Dendritic cell treated with granulocyte-macrophage colony-stimulating factor and Interleukin-4, amounts not matched to agents 40 ng/mL and 50 ng/mL, for 4 days (primary cell): ENCODE measurements around the gene PNPLA3.

Experiments
- H3K27ac Mint-ChIP-seq: one replicate; pipeline ENCODE4 v1.8.0; 2022; ENCODE audit warnings: mild to moderate bottlenecking, mixed read lengths
- H3K27me3 Mint-ChIP-seq: one replicate; pipeline ENCODE4 v1.8.0; 2022; ENCODE audit warnings: mild to moderate bottlenecking, mixed read lengths
- H3K36me3 Mint-ChIP-seq: one replicate; pipeline ENCODE4 v1.8.0; 2022; ENCODE audit warnings: low read depth, mixed read lengths
- H3K4me1 Mint-ChIP-seq: one replicate; pipeline ENCODE4 v1.8.0; 2022; ENCODE audit warnings: low read depth, mixed read lengths
- H3K4me3 Mint-ChIP-seq: one replicate; pipeline ENCODE4 v1.8.0; 2022; ENCODE audit warnings: mild to moderate bottlenecking, moderate library complexity, mixed read lengths
- H3K9me3 Mint-ChIP-seq: one replicate; pipeline ENCODE4 v1.8.0; 2022; ENCODE audit warnings: mixed read lengths
- intact Hi-C: fragments of 100-400 bp; cut with micrococcal nuclease; formaldehyde crosslinking; loops from one replicate; pipeline ENCODE4 v1.15.0; 2022

Gene PNPLA3

DNA sequence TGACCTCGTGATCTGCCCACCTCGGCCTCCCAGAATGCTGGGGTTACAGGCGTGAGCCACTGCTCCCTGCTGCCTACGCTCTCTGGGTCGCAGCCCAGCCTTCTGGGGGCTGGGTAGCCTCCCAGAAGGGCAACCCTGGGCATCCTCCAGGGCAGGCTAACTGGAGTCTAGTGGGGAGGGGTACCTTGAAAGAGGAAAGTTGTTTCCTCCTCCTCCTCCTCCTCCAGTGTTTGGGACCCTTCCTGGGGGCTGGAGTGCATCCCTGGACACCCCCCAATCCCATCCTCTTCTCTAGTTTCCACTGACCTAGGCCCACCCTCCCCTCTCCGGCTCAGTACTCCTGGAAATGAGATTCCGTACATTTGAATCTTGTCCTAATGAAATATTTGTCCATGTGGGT, 1.3 kb downstream of the PNPLA3 start:
- peak overlapping the region; percentile 60 for H3K4me3 Mint-ChIP-seq
- intact Hi-C loops: no loop called here
- no peak overlapping the region for H3K27ac Mint-ChIP-seq
- peaks cover 56% of the 10 kb centered on the region for H3K27me3 Mint-ChIP-seq
- H3K4me1 Mint-ChIP-seq: peaks cover 49% of the 10 kb centered on the region
- no peaks in the 10 kb centered on the region for H3K9me3 Mint-ChIP-seq
- H3K36me3 Mint-ChIP-seq: no peaks in the 10 kb centered on the region

DNA sequence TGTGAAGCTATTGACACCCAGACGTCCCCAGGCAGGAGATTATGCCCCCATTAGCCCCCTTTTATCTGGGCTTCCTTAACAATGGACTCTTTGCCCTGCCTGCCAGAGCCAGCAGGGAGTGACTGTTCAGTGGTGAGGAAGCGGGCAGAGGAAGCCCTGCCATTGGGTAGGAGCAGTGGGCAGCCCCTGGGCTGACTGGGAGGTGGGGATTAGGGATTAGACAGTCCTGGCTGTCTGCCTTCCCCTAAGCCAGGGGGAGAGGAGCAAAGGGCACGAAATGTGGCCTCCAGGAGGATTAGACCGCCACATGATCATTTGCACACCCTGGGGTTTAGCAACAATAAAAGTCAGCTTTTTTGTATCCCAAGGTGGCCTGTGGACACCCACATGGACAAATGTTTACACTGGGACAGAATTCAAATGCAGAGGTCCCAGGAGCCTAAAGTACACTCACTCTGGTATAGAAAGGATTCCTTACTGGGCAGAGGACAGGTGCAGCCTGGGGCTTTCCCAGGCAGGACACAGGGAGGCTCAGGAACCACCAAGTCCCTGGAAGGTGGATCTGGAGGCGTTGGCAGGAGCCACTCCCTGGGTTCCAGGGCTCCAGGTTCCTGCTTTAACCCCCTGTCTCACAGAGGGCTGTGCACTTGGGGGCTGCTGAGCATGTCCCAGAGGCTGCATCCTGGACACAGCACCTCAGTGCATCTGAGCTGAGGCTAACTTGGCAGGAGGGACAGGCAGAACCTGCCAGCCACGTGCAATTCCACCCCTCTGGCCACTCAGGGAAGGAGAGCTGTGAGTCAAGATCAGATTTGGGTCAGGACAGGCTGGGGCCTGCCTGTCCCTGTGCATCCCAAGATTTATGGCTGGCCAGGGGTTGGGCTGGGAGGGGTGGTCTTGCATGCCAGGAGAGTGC, 2.1 kb downstream of the PNPLA3 start:
- intact Hi-C loops: no loop called here
- H3K4me1 Mint-ChIP-seq: peaks cover 47% of the 10 kb centered on the region
- peaks cover 55% of the 10 kb centered on the region for H3K27me3 Mint-ChIP-seq
- no peaks in the 10 kb centered on the region for H3K36me3 Mint-ChIP-seq
- no peaks in the 10 kb centered on the region for H3K9me3 Mint-ChIP-seq
- no peak overlapping the region for H3K4me3 Mint-ChIP-seq
- H3K27ac Mint-ChIP-seq: no peak overlapping the region

DNA sequence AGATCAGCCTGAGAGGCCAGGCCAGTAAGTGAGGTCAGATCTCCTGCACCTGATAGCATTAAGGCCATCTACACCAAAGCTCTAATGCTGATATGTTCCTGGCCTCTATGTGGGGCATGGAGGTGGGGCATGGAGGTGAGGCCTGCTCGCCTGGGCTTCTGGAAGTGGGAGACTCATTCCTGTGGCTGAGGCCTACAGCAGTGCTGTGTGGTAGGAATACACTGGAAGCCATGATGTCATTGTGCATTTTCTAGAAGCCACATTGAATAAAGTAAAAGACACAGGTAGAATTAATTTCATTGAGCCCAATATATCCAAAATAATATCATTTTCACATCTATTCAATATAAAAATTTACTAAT, 2.7 kb downstream of the PNPLA3 start:
- Mint-ChIP-seq H3K4me3 (no peak overlapping the region), H3K27ac (no peak overlapping the region), H3K9me3 (no peaks in the 10 kb centered on the region), H3K36me3 (no peaks in the 10 kb centered on the region), H3K27me3 (peaks cover 51% of the 10 kb centered on the region), H3K4me1 (peaks cover 44% of the 10 kb centered on the region)
- intact Hi-C loops: no loop called here

DNA sequence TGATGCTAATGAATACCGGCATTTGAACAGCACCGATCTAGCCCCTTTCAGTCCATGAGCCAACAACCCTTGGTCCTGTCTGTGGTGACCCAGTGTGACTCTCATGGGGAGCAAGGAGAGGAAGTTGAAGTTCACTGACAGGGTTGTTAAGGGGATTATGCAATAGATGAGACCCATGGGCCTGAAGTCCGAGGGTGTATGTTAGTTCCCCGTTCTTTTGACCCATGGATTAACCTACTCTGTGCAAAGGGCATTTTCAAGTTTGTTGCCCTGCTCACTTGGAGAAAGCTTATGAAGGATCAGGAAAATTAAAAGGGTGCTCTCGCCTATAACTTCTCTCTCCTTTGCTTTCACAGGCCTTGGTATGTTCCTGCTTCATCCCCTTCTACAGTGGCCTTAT, 4.9 kb downstream of the PNPLA3 start:
- intact Hi-C loops: no loop called here
- H3K36me3 Mint-ChIP-seq: no peaks in the 10 kb centered on the region
- no peaks in the 10 kb centered on the region for H3K9me3 Mint-ChIP-seq
- H3K4me1 Mint-ChIP-seq: peaks cover 37% of the 10 kb centered on the region
- no peak overlapping the region for H3K4me3 Mint-ChIP-seq
- no peak overlapping the region for H3K27ac Mint-ChIP-seq
- H3K27me3 Mint-ChIP-seq: peaks cover 37% of the 10 kb centered on the region

DNA sequence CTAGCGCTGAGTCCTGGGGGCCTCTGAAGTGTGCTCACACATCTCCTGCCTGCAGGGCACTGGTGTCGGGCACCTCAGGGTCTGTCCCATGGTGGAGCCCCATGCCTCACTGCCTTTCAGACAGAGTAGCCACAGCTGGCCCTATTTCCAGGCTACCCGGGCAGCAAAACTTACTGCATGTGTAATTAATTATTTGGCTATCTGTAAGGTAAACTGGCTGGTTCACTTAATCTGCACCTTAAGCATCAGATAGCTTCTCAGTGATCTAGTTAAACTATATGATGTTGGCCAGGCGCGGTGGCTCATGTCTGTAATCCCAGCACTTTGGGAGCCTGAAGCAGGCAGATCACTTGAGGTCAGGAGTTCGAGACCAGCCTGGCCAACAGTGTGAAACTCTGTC, 5.3 kb downstream of the PNPLA3 start:
- H3K36me3 Mint-ChIP-seq: no peaks in the 10 kb centered on the region
- peaks cover 34% of the 10 kb centered on the region for H3K27me3 Mint-ChIP-seq
- peaks cover 34% of the 10 kb centered on the region for H3K4me1 Mint-ChIP-seq
- H3K9me3 Mint-ChIP-seq: no peaks in the 10 kb centered on the region
- intact Hi-C loops: no loop called here
- no peak overlapping the region for H3K4me3 Mint-ChIP-seq
- H3K27ac Mint-ChIP-seq: no peak overlapping the region

DNA sequence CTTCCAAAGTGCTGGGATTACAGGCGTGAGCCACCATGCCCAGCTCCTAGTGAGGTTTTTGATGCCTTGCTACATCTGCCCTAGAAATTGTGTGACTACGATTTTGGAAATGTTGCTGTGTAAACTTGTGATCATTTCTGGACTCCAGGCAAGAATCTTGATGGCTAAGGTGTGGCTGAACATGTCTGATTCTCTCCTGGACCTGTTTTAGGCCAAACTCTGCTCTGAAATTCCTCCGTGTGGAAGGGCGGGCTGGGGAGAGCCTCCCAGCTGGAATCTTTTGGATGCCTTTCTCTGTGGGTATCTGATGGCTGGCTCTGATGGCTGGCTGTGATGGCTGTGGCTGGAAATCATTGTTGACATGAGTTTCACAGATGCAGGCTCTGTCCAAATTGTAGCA, 8.2 kb downstream of the PNPLA3 start:
- no peak overlapping the region for H3K27ac Mint-ChIP-seq
- intact Hi-C loops: no loop called here
- peaks cover 17% of the 10 kb centered on the region for H3K4me1 Mint-ChIP-seq
- H3K27me3 Mint-ChIP-seq: peaks cover 18% of the 10 kb centered on the region
- H3K4me3 Mint-ChIP-seq: no peak overlapping the region
- no peaks in the 10 kb centered on the region for H3K36me3 Mint-ChIP-seq
- H3K9me3 Mint-ChIP-seq: no peaks in the 10 kb centered on the region

DNA sequence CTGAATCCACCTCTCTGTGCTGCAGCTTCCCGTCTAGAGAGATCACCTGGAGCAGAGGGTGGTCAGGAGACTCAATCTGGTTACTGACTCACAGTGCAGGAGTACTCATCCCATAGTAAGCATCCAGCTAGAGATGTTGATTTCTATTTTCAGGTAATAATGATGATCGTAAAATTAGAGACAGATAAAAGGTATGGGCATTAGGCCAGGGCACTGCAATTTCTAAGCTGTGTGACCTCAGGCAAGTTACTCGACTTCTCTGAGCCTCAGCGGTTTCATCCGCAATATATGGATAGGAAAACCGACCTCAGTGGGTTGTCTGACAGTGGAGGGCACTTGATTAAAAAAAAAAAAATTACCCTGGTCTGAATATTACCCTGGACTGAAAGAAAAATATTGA, 17.8 kb downstream of the PNPLA3 start:
- H3K4me3 Mint-ChIP-seq: no peak overlapping the region
- H3K27ac Mint-ChIP-seq: no peak overlapping the region
- H3K36me3 Mint-ChIP-seq: no peaks in the 10 kb centered on the region
- peaks cover 24% of the 10 kb centered on the region for H3K27me3 Mint-ChIP-seq
- peaks cover 8% of the 10 kb centered on the region for H3K4me1 Mint-ChIP-seq
- intact Hi-C loops: no loop called here
- H3K9me3 Mint-ChIP-seq: peaks cover 9% of the 10 kb centered on the region

DNA sequence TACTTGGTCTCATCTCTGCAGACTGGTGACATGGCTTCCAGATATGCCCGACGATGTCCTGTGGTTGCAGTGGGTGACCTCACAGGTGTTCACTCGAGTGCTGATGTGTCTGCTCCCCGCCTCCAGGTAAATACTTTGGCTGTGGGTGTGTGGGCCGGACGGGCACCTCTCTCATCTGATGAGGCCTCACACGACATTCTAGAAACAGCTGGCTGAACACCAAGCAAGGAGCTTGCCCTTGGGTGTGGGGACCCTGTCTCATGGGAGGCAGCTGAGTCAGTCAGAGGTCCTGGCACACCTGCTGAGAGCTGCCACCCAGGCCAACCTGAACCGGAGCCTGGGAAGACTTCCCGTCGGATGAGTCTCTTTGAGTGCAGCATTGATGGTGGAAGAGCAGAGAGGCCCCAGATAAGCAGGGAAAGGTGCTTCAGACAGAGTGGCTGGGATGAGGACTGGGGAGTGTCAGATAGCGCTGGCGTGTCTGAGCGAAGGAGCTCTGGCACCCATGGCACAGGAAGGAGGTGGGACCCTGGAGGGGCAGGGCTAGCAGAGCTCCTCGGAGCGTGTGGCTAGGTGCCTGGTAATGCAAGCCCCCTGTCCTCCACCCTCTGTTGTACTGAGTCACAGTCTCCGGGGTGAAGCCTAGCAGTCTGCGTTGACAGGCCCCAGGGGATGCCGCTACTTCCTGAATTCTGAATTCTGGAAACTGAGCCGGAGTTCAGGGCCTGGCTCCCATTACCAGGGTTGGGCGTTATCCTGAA, 21.2 kb downstream of the PNPLA3 start:
- intact Hi-C loops: no loop called here
- Mint-ChIP-seq H3K4me3 (no peak overlapping the region), H3K27ac (no peak overlapping the region)

DNA sequence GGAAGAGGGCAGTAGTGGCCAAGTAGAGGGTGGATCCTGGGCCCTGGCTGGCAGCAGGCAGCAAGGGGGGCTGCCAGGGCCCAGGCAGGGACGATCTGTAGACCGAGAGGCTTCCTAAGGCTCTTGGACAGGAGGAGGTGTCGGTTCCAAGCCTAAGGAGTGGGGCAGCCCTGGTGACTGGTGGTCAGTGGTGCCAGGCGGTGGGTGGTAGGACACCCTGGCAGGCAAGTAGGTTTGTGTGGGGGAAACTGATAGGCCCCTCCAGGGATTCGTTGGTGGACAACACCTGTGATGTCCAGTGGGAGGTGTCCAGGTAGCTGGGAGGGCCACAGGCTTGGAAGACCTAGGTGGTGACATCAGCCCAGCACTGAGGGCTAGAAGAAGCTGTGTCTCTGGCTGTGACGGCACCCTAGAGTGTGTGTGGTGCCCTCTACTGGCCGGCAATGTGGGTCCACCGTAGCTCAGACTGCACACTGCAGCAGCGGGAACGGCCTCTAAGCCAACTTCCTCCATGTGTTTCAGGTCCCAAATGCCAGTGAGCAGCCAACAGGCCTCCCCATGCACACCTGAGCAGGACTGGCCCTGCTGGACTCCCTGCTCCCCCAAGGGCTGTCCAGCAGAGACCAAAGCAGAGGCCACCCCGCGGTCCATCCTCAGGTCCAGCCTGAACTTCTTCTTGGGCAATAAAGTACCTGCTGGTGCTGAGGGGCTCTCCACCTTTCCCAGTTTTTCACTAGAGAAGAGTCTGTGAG, 22.2 kb downstream of the PNPLA3 start:
- intact Hi-C loops: no loop called here
- Mint-ChIP-seq H3K4me3 (no peak overlapping the region), H3K27me3 (peaks cover 14% of the 10 kb centered on the region), H3K9me3 (peaks cover 9% of the 10 kb centered on the region), H3K36me3 (no peaks in the 10 kb centered on the region), H3K4me1 (peaks cover 8% of the 10 kb centered on the region), H3K27ac (no peak overlapping the region)

More for the DNA sequence above, 21.2 kb downstream of the PNPLA3 start:
- peaks cover 14% of the 10 kb centered on the region for H3K27me3 Mint-ChIP-seq
- no peaks in the 10 kb centered on the region for H3K36me3 Mint-ChIP-seq
- H3K4me1 Mint-ChIP-seq: peaks cover 8% of the 10 kb centered on the region
- peaks cover 9% of the 10 kb centered on the region for H3K9me3 Mint-ChIP-seq

DNA sequence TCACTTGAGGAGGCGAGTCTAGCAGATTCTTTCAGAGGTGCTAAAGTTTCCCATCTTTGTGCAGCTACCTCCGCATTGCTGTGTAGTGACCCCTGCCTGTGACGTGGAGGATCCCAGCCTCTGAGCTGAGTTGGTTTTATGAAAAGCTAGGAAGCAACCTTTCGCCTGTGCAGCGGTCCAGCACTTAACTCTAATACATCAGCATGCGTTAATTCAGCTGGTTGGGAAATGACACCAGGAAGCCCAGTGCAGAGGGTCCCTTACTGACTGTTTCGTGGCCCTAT, 22.7 kb downstream of the PNPLA3 start:
- peaks cover 14% of the 10 kb centered on the region for H3K27me3 Mint-ChIP-seq
- no peak overlapping the region for H3K27ac Mint-ChIP-seq

DNA sequence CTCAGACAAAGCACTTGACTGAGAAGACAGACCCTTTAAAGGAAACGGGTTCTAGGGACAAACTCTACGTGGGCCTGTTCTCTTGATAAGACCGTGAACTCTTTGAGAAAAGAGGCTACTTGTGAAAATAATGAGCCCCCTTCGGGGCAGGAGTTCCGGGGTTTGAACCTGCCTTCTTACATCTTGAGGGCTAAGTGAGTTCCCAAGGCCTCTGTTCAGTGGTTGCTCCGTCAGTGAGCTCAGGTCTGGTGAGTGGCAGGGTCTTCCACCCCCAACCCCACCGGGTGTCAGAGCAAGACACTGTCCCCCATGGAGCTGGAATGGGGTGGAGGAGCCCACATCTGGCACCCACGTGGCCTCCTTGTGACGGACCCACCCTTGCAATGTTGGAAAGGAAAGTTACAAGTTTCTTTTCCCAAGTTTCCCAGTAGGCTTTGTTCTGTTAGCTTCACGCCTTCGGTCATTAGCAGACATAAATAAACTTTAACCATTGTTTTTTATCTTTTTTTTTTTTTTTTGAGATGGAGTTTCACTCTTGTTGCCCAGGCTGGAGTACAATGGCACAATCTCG, 25.3 kb downstream of the PNPLA3 start:
- no peak overlapping the region for H3K4me3 Mint-ChIP-seq
- H3K9me3 Mint-ChIP-seq: no peaks in the 10 kb centered on the region
- H3K4me1 Mint-ChIP-seq: peaks cover 9% of the 10 kb centered on the region
- no peak overlapping the region for H3K27ac Mint-ChIP-seq
- no peaks in the 10 kb centered on the region for H3K36me3 Mint-ChIP-seq
- intact Hi-C loops: no loop called here
- peaks cover 14% of the 10 kb centered on the region for H3K27me3 Mint-ChIP-seq

More for the DNA sequence above, 22.7 kb downstream of the PNPLA3 start:
- peaks cover 8% of the 10 kb centered on the region for H3K4me1 Mint-ChIP-seq
- H3K36me3 Mint-ChIP-seq: no peaks in the 10 kb centered on the region
- H3K9me3 Mint-ChIP-seq: peaks cover 9% of the 10 kb centered on the region
- no peak overlapping the region for H3K4me3 Mint-ChIP-seq
- intact Hi-C loops: no loop called here

DNA sequence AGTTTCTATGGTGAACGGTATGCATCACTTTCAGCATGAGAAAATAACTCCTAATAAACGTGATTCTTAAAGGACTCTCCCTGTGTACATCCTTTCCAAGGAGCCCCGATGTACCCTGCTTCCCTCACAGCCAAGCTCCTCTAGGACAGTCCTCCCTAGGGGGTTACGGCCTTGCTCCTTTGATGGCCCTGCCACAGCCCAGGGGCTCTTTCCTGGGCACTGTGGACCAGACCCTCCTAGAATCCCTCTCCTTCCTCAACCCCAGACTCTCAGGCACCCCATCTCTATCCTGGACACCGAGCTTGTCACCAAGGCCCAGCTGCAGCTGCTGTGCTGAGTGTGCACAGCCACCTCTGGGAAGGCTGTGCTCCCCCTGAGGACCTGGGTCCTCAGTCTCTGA, 27.8 kb downstream of the PNPLA3 start:
- H3K27ac Mint-ChIP-seq: no peak overlapping the region
- H3K4me1 Mint-ChIP-seq: peaks cover 18% of the 10 kb centered on the region
- peaks cover 13% of the 10 kb centered on the region for H3K36me3 Mint-ChIP-seq
- H3K27me3 Mint-ChIP-seq: peaks cover 9% of the 10 kb centered on the region
- intact Hi-C loops: no loop called here
- no peaks in the 10 kb centered on the region for H3K9me3 Mint-ChIP-seq
- no peak overlapping the region for H3K4me3 Mint-ChIP-seq

DNA sequence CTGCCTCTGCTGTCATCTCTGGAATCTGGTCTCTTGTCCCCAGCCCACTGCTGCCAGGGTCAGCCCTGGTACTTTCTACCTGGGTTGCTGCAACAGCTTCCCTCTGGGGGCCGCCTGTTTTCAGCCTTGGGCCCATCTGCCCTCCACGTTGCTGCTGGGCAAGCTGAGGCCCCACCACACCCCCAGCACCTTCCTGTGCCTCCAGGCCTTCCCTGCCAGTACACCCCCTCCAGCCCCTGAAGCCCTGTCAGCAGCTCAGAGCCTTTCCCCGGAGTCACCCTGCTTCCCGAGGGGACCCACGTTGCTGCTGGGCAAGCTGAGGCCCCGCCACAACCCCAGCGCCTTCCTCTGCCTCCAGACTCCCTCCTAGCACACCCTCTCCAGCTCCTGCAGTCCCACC, 28.4 kb downstream of the PNPLA3 start:
- H3K36me3 Mint-ChIP-seq: peaks cover 13% of the 10 kb centered on the region
- intact Hi-C loops: no loop called here
- H3K4me3 Mint-ChIP-seq: no peak overlapping the region
- H3K4me1 Mint-ChIP-seq: peaks cover 23% of the 10 kb centered on the region
- H3K27me3 Mint-ChIP-seq: peaks cover 9% of the 10 kb centered on the region
- no peak overlapping the region for H3K27ac Mint-ChIP-seq
- no peaks in the 10 kb centered on the region for H3K9me3 Mint-ChIP-seq
